HUES48 (cell line): ENCODE measurements around the gene PPARGC1A.

Experiments
- H3K27ac ChIP-seq: one replicate; pipeline ENCODE4 v1.7.0; 2013; ENCODE audit warnings: low read depth, low read length, inconsistent platforms
- H3K27me3 ChIP-seq: 2 replicates; pipeline ENCODE4 v1.6.1; 2013; ENCODE audit warnings: mild to moderate bottlenecking, low read length; ENCODE audit not compliant: control insufficient read depth, insufficient read depth
- H3K36me3 ChIP-seq: 2 replicates; pipeline ENCODE4 v1.6.1; 2013; ENCODE audit warnings: low read length; ENCODE audit not compliant: control insufficient read depth, insufficient read depth
- H3K4me1 ChIP-seq: 2 replicates; pipeline ENCODE4 v1.6.1; 2013; ENCODE audit warnings: mild to moderate bottlenecking, low read length; ENCODE audit not compliant: control insufficient read depth, insufficient read depth
- H3K4me3 ChIP-seq: 2 replicates; pipeline ENCODE4 v1.5.1; 2013; ENCODE audit warnings: mild to moderate bottlenecking, low read depth, low read length
- H3K9ac ChIP-seq: 2 replicates; pipeline ENCODE4 v1.6.1; 2013; ENCODE audit warnings: mild to moderate bottlenecking, low read depth, low read length, moderate library complexity
- H3K9me3 ChIP-seq: 2 replicates; pipeline ENCODE4 v1.6.1; 2013; ENCODE audit warnings: low read length; ENCODE audit not compliant: control insufficient read depth, insufficient read depth

PPARGC1A gene

GRCh38 chr4:23881052-23881501, 8.8 kb downstream of the PPARGC1A start:
- Histone ChIP-seq H3K4me3 (no peak overlapping the region), H3K36me3 (no peaks in the 10 kb centered on the region), H3K9me3 (no peaks in the 10 kb centered on the region), H3K9ac (no peak overlapping the region), H3K27me3 (no peaks in the 10 kb centered on the region), H3K4me1 (peaks cover 73% of the 10 kb centered on the region), H3K27ac (no peak overlapping the region)

- H3K36me3 ChIP-seq = no peaks in the 10 kb centered on the region
- H3K9me3 ChIP-seq = no peaks in the 10 kb centered on the region
- H3K4me1 ChIP-seq = peaks cover 63% of the 10 kb centered on the region
- H3K9ac ChIP-seq = no peak overlapping the region; the same call in 1 of the 2 replicates
- peak overlapping the region; percentile 27 for H3K27ac ChIP-seq
- H3K4me3 ChIP-seq = no peak overlapping the region
- no peaks in the 10 kb centered on the region for H3K27me3 ChIP-seq
Measured at GRCh38 chr4:23878912-23879732, 10.7 kb downstream of the PPARGC1A start.

- Histone ChIP-seq H3K9me3 (no peaks in the 10 kb centered on the region), H3K27ac (no peak overlapping the region), H3K9ac (no peak overlapping the region; the same call in 1 of the 2 replicates), H3K4me3 (no peak overlapping the region), H3K4me1 (peaks cover 69% of the 10 kb centered on the region), H3K27me3 (no peaks in the 10 kb centered on the region), H3K36me3 (no peaks in the 10 kb centered on the region)
Measured at GRCh38 chr4:23878246-23878891, 11.5 kb downstream of the PPARGC1A start.

- H3K9ac ChIP-seq = no peak overlapping the region
- H3K27ac ChIP-seq = peak overlapping the region; percentile 32
- H3K27me3 ChIP-seq = no peaks in the 10 kb centered on the region
- no peaks in the 10 kb centered on the region for H3K36me3 ChIP-seq
- peaks cover 66% of the 10 kb centered on the region for H3K4me1 ChIP-seq
- no peak overlapping the region for H3K4me3 ChIP-seq
- H3K9me3 ChIP-seq = no peaks in the 10 kb centered on the region
Measured at GRCh38 chr4:23877758-23878229, 12.1 kb downstream of the PPARGC1A start.

GRCh38 chr4:23876418-23877089, 13.3 kb downstream of the PPARGC1A start:
- H3K27me3 ChIP-seq = no peaks in the 10 kb centered on the region
- no peak overlapping the region for H3K4me3 ChIP-seq
- no peaks in the 10 kb centered on the region for H3K9me3 ChIP-seq
- H3K9ac ChIP-seq = no peak overlapping the region
- peaks cover 61% of the 10 kb centered on the region for H3K4me1 ChIP-seq
- H3K27ac ChIP-seq = no peak overlapping the region
- H3K36me3 ChIP-seq = no peaks in the 10 kb centered on the region

GRCh38 chr4:23875317-23875716, 14.5 kb downstream of the PPARGC1A start:
- Histone ChIP-seq H3K36me3 (no peaks in the 10 kb centered on the region), H3K4me3 (no peak overlapping the region), H3K27me3 (no peaks in the 10 kb centered on the region), H3K9ac (no peak overlapping the region), H3K27ac (no peak overlapping the region), H3K9me3 (no peaks in the 10 kb centered on the region), H3K4me1 (peaks cover 48% of the 10 kb centered on the region)

GRCh38 chr4:23874536-23874901, 15.3 kb downstream of the PPARGC1A start:
- Histone ChIP-seq H3K27me3 (no peaks in the 10 kb centered on the region), H3K9me3 (no peaks in the 10 kb centered on the region), H3K4me1 (peaks cover 40% of the 10 kb centered on the region), H3K9ac (no peak overlapping the region), H3K36me3 (no peaks in the 10 kb centered on the region), H3K4me3 (no peak overlapping the region), H3K27ac (no peak overlapping the region)

- no peak overlapping the region for H3K4me3 ChIP-seq
- H3K4me1 ChIP-seq = peaks cover 34% of the 10 kb centered on the region
- H3K9me3 ChIP-seq = no peaks in the 10 kb centered on the region
- no peak overlapping the region for H3K9ac ChIP-seq
- H3K36me3 ChIP-seq = no peaks in the 10 kb centered on the region
- H3K27ac ChIP-seq = no peak overlapping the region
- no peaks in the 10 kb centered on the region for H3K27me3 ChIP-seq
Measured at GRCh38 chr4:23873717-23874535, 15.9 kb downstream of the PPARGC1A start.

- H3K4me3 ChIP-seq = no peak overlapping the region
- no peaks in the 10 kb centered on the region for H3K36me3 ChIP-seq
- H3K27me3 ChIP-seq = no peaks in the 10 kb centered on the region
- H3K4me1 ChIP-seq = peaks cover 17% of the 10 kb centered on the region
- no peak overlapping the region for H3K27ac ChIP-seq
- H3K9me3 ChIP-seq = no peaks in the 10 kb centered on the region
- H3K9ac ChIP-seq = no peak overlapping the region
Measured at GRCh38 chr4:23871426-23871825, 18.4 kb downstream of the PPARGC1A start.

- Histone ChIP-seq H3K27me3 (no peaks in the 10 kb centered on the region), H3K36me3 (no peaks in the 10 kb centered on the region), H3K9ac (no peak overlapping the region), H3K4me1 (no peaks in the 10 kb centered on the region; the same call in 1 of the 2 replicates), H3K9me3 (no peaks in the 10 kb centered on the region), H3K4me3 (no peak overlapping the region), H3K27ac (no peak overlapping the region)
Measured at GRCh38 chr4:23866450-23867075, 23.3 kb downstream of the PPARGC1A start.
